ENCODE results near the gene TAX1BP1.

DNA sequence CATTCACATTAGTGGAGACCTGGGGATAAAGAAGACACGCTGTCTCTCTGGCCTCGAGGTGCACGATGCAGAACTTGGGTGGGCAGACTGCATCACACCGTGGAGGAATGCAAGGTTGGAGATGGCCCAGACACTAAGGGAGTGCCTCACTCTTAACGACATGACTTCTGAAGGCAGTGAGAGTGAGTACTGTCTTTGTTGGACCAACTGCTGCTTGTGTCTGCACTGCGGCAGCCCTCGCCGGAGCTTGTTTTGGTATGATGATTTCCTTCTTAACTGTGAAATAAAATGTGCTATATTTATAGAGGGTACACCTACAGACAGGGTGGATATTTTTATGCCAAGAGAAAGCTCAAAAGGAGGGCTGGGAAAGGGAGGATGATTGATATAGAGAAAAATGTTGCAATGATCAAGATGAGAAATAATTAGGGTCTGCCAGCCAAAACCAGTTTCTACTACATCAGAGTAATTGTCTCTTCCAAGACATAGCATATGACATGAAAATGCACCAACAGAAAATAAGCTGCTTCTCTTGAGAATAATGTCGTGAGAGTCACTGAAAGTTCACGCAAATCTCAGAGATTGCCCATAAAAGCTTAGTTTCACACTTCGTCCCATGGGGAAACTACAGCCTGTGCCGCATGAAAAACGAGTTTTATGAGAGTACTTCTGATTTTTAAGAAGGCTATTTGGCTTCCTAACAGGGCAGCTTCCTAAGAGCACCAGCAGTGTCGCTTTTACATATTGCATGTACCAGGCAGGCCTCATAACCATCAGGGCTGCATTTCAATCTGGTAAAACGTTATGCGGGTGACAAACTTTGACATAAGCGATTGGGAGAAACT, 127.1 kb downstream of the TAX1BP1 start:
- TF ChIP-seq POLR2A (IDR thresholded peaks at IDR 0.05) (no peak), CTCF (IDR thresholded peaks at IDR 0.05) (no peak)
